GM19438 (cell line): ENCODE measurements around the gene SLIT1.
"Not testable (repeated sequence)": the region's sequence is repeated elsewhere in the genome, so short reads cannot be mapped to it uniquely, and the experiment has no call there.

Experiments
- ATAC-seq: cut with Tn5 transposase; IDR thresholded peaks from one replicate; pipeline ENCODE4 v1.9.1; 2021; ENCODE audit warnings: low read depth; ENCODE audit not compliant: unreplicated experiment

The SLIT1 gene

GRCh38 chr10:97090035-97090434, 95.7 kb downstream of the SLIT1 start:
- no peak for ATAC-seq

GRCh38 chr10:97089209-97089870, 96.4 kb downstream of the SLIT1 start:
- no peak for ATAC-seq

- no peak for ATAC-seq
These were observed 98.5 kb downstream of the SLIT1 start for GRCh38 chr10:97087296-97087695.

GRCh38 chr10:97086530-97086929, 99.2 kb downstream of the SLIT1 start:
- no peak for ATAC-seq

- ATAC-seq: no peak
These were observed 102.4 kb downstream of the SLIT1 start for GRCh38 chr10:97083228-97083829.

GRCh38 chr10:97082575-97082974, 103.2 kb downstream of the SLIT1 start:
- ATAC-seq: not testable (repeated sequence)

GRCh38 chr10:97081621-97082235, 104.0 kb downstream of the SLIT1 start:
- no peak for ATAC-seq

GRCh38 chr10:97080051-97080776, 105.5 kb downstream of the SLIT1 start:
- ATAC-seq: no peak

GRCh38 chr10:97079448-97079847, 106.3 kb downstream of the SLIT1 start:
- no peak for ATAC-seq

- no peak for ATAC-seq
These were observed 106.8 kb downstream of the SLIT1 start for GRCh38 chr10:97078938-97079445.

- no peak for ATAC-seq
These were observed 107.4 kb downstream of the SLIT1 start for GRCh38 chr10:97078261-97078937.

- ATAC-seq: no peak
These were observed 109.0 kb downstream of the SLIT1 start for GRCh38 chr10:97076781-97077180.

- ATAC-seq: no peak
These were observed 109.7 kb downstream of the SLIT1 start for GRCh38 chr10:97075961-97076525.

- ATAC-seq: no peak
These were observed 110.3 kb downstream of the SLIT1 start for GRCh38 chr10:97075421-97075820.

- ATAC-seq: no peak
These were observed 111.3 kb downstream of the SLIT1 start for GRCh38 chr10:97074256-97075145.

- no peak for ATAC-seq
These were observed 112.7 kb downstream of the SLIT1 start for GRCh38 chr10:97072851-97073665.

GRCh38 chr10:97071496-97071895, 114.3 kb downstream of the SLIT1 start:
- ATAC-seq: no peak

- ATAC-seq: no peak
These were observed 116.0 kb downstream of the SLIT1 start for GRCh38 chr10:97069576-97070362.
